Measurements from ENCODE around the gene RAB20.
"Not testable (repeated sequence)": the region's sequence is repeated elsewhere in the genome, so short reads cannot be mapped to it uniquely, and the experiment has no call there.

The RAB20 gene, protein sequence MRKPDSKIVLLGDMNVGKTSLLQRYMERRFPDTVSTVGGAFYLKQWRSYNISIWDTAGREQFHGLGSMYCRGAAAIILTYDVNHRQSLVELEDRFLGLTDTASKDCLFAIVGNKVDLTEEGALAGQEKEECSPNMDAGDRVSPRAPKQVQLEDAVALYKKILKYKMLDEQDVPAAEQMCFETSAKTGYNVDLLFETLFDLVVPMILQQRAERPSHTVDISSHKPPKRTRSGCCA

DNA sequence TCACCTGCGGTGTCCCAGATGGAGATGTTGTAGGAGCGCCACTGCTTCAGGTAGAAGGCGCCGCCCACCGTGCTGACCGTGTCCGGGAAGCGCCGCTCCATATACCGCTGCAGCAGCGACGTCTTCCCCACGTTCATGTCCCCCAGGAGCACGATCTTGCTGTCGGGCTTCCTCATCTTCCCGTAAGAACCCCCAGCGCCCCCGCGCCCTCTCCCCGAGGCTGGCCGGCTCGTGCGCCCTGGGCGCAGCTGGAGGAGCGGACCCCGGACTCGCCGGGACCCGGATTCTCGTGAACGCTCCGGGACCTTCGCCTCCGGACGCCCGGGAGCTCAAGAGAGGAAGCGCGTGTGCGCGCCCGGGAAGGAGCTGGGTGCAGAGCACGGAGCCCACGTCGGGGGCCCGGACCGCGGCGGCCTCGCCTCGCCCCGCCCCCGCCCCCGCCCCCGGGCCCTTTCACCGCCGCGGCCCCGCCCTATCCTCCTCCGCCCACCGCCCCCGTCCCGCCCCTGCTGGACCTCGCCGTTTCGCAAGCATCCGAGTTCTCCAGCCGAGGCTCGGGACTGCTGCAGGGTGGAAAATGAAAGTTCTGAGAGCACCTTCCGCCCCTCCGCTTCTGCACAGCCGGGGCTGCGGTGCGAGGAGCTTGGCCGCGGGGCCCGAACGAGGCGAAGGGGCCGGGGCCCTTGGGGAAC, at the start of gene RAB20:
RAB20 (minus strand) TSS at position 379 of the 692 bp plus-strand sequence; CDS start at position 176, 203 bp downstream.
- DNase-seq (ENCODE audit: low read depth in 2 of 2), result peak; percentile 51 to 63

DNA sequence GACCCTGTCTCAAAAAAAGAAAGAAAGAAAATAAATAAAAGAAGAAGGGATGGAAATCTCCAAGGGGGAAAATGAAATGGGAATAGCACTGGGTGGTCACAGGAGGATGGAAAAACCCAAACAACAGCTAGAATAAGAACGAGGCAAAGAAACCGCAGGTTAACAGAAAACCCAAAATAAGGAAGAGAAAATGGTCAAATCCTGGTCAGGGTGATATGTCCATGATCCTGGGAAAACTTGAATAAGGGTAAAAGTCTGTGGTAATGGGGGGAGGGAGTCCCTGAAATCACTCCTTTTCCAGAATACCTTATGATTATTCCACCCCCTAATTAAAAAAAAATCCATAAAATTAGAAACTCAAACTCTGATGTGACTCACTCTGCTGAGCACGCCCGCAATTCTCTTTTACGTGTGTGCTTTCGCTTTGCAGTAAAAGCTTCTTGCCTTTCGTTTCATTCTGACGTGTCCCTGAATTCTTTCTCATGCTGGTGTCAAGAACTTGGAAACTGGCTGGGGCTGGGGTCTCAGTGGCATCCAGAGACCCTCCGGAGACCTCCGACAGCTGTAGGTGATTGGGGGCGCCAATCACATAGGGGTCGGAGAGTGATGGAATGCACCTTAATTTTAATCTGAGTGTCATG, 49.6 kb upstream of the RAB20 start:
- DNase-seq (ENCODE audit: low read depth in 2 of 2), result no peak

DNA sequence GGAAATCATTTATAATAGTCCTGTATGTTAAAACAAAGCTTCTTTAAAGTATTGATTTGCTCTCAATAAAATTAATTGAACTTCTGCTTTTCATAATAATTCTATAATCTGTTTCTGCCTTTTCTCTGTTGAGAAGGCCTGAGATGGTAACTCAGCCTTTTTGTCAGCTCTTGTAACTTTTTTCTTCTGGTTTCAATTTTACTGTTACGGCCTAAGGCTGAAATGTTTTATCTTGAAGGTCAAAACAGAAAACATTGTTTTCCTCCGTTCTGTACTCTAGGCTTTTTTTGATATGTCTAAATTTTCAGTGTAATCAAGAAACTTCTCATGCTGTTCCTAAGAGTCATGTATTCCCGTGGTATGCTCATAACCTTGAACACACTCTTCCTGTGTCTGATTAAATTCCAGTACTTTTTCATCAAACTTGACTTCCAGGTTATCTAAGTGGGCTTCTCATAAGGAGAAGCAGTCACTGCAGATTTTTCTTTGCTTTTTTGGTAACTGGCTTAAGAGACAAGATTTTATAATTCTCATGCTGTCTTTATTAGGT, 46.2 kb upstream of the RAB20 start:
- no peak for DNase-seq (ENCODE audit: low read depth in 2 of 2)

DNA sequence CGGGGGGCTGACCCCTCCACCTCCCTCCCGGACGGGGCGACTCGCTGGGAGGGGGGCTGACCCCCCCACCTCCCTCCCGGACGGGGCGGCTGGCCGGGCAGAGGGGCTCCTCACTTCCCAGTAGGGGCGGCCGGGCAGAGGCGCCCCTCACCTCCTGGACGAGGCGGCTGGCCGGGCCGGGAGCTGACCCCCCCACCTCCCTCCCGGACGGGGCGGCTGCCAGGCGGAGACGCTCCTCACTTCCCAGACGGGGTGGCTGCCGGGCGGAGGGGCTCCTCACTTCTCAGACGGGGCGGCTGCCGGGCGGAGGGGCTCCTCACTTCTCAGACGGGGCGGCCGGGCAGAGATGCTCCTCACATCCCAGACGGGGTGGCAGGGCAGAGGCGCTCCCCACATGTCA, 44.8 kb upstream of the RAB20 start:
- DNase-seq (ENCODE audit: low read depth in 2 of 2), result not testable (repeated sequence)

DNA sequence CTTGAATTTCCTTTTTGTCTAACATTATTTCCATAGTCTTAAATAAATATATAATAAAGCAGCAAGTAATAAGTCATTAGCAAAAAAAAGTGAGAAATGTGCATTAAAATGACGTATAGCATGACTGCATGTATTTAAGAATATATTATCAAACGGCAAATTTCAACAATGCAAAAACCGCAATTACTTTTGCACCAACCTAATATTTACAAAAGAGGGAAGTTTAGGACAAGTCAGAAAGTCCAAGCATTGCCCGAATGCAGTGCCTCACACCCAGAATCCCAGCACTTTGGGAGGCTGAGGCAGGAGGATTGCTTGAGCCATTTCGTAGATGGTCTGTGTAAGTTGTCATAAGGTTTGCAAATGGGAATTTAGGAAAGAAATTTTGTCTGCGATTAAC, 43.6 kb upstream of the RAB20 start:
- DNase-seq (ENCODE audit: low read depth in 2 of 2), result no peak

DNA sequence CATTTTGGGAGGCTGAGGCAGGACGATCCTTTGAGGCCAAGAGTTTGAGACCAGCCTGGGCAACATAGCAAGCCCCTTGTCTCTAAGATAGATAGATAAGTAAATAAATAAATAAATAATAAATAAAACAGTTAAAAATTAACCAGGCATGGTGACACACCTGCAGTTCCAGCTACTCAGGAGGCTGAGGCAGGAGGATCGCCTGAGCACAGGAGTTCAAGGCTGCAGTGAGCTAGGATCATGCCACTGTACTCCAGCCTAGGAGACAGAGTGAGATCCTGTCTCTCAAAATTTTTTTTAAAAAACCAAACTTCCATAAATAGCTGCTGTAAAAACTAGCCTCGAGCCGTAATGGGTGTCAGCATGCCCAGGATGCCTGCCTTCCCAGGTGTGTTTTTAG, 39.5 kb upstream of the RAB20 start:
- no peak for DNase-seq (ENCODE audit: low read depth in 2 of 2)

DNA sequence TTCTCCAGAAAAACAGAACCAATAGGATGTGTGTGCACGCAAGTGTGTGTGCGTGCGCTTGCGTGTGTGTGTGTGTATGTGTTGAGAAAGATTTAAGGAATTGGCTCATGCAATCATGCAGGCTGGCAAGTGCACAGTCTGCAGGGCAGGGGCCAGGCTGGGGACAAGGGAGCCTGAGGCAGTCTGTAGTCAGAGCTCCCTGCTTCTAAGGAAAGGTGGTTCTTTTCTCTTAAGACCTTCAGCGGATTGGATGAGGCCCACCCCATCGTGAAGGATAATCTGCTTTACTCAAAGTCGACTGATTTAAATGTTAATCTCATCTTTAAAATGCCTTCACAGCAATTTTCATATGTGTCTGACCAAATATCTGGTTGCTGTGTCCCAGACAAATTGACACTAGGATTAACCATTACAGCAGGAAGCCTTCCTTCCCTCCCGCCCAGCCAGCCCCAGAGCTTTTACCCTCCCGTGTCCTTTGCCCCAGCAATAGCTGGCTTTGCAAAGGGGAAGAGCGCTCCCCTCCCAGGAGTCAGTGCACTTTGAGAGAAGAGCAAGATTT, 38.8 kb upstream of the RAB20 start:
- DNase-seq (ENCODE audit: low read depth in 2 of 2), result no peak

DNA sequence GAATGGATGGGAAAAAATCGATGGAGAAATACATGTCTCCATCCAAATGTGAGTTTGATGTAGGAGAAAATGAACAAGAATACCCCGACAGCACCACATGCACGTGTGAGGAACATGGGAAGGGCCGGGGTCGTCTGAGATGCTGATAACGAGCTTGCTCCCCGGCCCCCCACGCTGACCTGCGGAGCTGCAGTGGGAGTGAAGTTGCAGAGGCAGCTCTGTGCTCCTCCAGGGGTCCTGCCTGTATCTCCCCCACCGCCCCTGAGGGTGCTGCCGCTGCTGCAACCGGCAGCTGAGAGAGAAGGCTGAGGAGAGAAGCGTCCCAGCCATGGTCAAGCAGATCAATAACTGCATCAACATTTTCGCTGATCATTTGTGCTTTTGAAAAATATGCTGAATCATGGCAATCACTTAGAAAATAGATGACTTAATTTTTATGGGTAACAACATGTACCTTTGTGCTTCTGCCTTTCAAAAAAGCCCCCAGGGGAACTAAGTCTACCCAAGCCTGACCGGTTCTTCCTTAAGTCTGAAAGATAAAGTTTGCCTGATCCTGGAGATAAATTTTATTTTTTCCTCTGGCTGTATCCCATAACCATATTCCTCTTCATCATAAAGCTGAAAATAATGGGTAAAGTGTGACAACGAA, 35.6 kb upstream of the RAB20 start:
- DNase-seq (ENCODE audit: low read depth in 2 of 2), result no peak

DNA sequence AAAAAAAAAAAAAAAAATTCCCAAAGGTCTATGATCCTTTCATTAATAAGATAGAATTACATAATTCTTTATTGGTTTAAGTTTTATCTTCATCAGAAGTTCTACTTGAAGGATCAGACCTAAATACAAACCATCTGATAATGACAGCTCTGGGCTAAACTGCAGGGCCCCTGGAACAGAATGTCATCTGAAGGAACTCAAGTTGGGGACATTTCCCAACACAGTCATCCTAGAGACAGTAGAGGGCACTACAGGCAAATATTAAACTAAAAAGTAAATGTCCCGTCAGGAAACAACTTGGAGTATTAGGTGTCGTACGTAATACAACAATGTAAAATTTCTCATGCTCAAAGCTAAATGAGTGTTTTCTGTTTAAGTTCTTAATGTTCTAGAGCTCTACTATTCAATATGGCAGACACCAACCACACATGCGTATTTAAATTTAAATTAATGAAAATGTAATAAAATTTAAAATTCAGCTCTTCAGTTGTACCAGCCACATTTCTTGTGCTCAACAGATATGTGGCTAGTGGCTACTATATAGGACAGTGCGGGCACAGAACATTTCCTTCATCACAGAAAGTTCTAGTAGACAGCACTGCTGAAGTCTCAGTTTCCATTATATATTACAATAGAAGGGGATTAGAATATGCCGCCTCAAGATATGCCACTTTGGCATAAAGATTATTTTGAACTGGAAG, 32.1 kb upstream of the RAB20 start:
- peak in 1 of 2 experiments; percentile 19 for DNase-seq (ENCODE audit: low read depth in 2 of 2)

DNA sequence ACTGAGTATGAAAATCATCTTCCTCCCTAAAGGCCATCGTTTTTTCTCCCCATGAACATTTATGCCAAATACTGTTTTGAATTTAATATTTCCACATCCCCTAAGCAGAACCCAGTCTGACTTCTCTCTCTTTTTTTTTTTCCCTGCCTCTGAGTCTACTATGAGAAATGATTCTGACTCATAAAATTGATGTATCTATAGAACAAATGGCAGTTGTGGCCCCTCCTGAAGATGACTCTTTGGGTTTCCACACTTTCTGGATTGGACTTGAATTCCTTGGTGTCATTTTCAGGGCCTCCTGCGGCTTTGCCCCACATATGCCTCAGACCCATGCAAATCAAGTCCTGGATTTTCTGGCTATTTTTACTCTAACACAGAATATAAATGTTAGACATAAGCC, 31.1 kb upstream of the RAB20 start:
- peak; percentile 36 to 48 for DNase-seq (ENCODE audit: low read depth in 2 of 2)

DNA sequence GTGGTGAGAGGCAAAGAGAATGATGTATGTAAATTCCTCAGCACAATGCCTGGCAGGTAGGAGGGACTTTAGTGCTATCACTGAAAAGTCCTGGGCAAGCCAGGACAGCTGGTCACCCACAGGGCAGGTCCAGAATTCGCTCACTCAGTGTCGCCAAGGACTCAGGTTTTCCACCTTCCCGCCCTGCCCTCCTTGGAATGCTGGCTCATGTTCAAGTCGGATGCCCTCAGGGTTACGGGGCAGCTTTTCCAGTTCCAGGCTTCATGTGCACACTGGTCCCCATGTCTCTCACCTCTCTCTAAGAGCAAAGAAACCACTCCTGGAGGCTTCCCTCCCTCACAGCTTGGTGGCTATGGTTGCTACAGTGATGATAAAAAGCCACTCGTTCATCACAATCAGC, 29.1 kb upstream of the RAB20 start:
- no peak for DNase-seq (ENCODE audit: low read depth in 2 of 2)

DNA sequence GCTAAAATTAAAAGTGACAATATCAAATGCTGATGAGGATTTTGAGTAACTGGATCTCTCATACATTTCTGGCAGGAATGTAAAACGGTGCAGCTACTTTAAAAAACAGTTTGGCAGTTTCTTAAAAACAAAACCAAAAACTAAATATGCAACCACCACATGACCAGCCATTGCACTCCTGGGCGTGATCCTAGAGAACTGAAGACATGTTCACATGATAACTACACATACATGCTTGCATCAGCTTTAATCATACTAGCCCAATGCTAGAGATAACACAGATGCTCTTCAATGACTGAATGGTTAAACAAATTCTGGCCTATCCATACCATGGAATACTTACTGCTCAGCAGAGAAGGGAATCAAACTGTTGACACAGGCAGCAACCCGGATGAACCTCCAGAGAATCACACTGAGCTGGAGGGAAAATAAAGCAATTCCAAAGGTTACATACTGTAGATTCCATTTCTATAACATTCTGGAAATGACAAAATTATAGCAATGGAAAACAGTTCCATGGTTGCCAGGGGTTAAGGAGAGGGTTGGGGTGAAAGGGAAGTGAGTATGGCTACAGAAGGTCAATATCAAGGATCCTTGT, 28.4 kb upstream of the RAB20 start:
- no peak for DNase-seq (ENCODE audit: low read depth in 2 of 2)

DNA sequence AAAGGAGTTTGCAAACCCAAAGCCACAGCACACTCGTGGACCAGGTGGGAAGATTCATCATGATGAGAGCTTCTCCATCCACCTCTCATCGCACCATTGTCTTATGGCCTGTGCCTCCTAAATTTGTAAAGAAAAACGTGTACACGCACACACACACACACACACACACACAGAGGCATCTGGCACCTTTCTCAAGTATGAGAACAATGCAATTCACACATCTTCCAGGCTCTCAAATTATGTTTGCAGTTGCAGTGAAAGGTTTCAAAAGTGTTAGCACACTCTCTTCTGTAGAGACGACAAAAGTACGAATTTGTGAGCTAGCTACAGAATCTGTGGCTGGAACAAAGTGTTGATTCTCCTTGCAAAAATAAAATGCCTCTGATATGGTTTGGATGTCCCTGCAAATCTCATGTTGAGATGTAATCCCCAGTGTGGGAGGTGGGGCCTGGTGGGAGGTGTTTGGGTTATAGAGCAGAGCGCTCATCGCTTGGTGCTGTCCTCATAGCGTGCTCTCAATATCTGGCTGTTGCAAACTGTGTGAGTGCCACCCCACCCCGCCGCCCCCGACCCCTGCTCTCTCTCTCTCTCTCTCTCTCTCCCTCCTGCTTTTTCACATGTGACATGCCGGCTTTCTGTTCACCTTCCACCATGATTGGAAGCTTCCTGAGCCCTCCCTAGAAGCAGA, 21.8 kb upstream of the RAB20 start:
- DNase-seq (ENCODE audit: low read depth in 2 of 2), result no peak

DNA sequence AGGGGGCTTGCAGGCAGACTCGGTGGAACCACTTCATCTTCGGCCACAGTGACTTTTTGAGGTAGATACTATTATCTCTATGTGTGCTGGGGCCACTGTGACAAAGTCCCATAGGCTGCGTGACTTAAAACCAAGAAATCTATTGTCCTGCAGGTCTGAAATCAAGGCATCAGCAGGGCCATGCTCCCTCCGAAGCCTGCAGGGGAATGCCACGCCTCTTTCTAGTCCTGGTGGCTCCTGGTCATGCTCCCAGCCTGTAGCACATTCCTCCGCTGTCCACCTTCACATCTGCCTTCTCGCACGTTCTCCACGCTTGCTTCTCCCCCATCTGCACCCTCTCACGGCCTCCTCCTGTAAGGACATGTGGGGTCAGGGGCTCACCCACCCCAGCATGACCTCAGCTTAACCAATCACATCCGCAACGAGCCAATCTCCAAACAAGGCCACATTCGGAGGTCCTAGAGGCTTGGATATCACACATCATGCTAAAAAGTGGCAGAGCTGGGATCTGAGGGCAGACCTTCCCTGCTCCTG, 21.0 kb upstream of the RAB20 start:
- no peak for DNase-seq (ENCODE audit: low read depth in 2 of 2)

DNA sequence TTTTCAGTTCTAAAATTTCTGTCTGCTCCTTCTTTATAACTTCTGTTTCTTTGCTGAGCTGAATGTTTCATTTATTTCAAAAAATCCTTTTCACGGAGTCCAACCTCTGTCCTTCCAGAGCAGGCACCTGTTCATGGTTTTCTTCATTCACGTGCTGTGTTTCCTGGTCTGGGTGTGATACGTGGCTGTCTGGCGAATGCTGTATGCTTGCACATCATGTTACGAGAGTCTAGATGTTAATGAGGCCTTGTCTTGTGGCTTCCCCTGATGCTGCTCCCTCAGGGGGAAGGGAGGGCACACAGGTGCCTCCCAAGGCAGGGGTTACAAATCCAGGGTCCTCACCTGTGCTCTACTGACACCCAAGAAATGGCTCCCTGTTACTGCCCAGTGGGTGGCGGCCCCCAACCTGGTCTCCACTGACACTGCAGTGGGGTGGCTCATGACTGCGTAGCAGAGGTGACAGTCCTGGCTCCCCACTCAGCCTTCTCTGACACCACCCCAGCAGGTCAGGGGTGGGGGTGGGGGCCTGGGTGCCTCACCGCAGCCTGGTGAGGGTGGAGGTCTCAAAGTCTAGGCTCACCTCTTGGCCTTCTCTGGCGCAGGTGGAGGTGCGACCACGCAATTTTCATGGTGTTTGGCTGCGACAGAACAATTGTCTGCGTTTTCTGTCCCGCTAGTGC, 20.1 kb upstream of the RAB20 start:
- no peak for DNase-seq (ENCODE audit: low read depth in 2 of 2)

DNA sequence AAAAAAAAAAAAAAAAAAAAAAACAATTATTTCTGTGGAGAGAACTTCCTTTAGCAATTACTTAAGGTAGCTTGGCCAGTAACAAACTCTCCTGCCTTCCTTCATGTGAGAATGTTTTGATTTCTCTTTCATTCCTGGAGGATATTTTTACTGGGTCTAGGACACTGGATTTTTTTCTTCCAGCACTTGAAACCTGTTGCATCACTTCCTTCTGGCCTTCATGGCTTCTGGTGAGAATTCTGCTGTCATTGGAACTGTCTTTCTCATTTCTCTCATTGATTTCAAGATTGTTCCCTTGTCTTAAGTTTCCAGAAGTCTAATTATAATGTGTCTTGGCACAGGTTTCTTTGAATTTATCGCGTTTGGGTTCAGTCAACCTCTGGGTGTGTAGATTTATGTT, 19.3 kb upstream of the RAB20 start:
- no peak for DNase-seq (ENCODE audit: low read depth in 2 of 2)

DNA sequence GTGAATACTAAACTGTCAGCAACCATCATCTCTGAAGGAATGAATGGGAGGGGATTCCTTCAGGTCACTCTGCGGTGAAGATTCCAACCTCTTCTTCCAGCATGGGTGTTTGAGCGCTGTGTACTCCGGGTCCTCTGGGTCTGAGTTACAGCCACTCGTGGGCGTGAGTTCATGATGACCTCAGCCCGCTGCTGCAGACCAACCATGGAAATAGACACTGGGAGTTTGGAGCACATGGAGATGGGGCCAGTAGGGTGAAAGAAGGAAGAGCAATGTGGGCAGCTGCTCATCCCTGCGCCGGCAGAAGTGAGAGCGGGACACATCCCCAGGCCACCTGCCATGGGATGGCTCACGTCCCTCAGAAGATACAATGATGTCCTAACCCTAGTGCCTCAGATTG, 16.8 kb upstream of the RAB20 start:
- DNase-seq (ENCODE audit: low read depth in 2 of 2), result no peak

DNA sequence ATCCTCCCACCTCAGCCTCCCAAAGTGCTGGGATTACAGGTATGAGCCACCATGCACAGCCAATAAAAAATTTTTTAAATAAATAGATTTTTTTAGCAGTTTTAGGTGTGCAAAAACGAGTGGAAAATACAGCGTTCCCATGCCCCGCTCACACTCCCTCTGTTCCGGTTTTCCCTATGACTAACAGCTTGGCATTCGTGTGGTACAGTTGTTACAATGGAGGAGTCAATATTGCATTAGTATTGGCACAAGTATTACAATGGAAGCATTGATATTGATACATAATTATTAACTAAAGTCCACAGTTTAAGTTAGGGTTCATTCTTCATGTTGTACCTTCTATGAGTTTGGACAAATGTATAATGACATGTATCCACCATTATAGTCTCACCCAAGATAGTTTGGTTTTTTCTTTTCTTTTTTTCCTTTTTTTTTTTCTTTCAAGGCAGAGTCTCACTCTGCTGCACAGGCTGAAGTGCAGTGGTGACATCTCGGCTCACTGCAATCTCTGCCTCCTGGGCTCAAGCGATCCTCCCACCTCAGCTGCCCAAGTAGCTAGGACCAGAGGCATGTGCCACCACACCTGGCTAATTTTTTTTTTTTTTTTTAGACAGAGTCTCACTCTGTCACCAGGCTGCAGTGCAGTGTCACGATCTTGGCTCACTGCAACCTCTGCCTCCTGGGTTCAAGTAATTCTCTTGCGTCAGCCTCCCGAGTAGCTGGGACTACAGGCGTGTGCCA, 15.4 kb upstream of the RAB20 start:
- no peak for DNase-seq (ENCODE audit: low read depth in 2 of 2)

DNA sequence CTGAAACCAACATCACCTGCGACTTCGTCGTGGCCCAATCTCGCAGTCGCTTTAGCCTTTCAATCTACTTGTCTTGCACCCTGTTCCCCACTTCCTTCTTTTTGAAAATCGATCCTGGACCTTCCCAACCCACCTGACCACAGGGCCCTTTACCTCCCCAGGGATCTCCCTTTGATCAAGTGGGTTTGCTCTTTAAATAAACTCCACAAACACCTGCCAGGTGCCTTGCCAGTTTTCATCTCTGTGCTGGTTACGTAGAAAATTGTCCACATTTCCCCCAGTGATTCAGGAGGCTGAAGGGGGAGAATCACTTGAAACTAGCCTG, 14.5 kb upstream of the RAB20 start:
- DNase-seq (ENCODE audit: low read depth in 2 of 2), result no peak

All from fibroblast of skin of left quadriceps (primary cell).